PC-3 (cell line): ENCODE data around the gene MSH4. TPM values are rescaled to one million over a fixed set of nuclear protein-coding genes. Genes with fewer than 3 reads are reported as not detected.

Source experiments
- ATAC-seq: fragments of 200-7000 bp; cut with Tn5 transposase; 2 replicates; pipeline ENCODE4 v1.9.1; 2020; ENCODE audit warnings: mild to moderate bottlenecking, moderate library complexity
- BruUV-seq: library from RNA; stranded (reverse); fragments of 400-500 nt; replicated peaks from 2 replicates; lab custom pipeline; 2021; lab: Mats Ljungman, UMichigan
- CTCF ChIA-PET: fragments of 300-600 bp; sonication (Branson Sonifier 250); formaldehyde crosslinking; loops from one replicate; lab custom pipeline; 2022; ENCODE audit warnings: antibody characterized with exemption; lab: Charles Lee
- POLR2A ChIA-PET: fragments of 300-600 bp; sonication (Branson Sonifier 250); formaldehyde crosslinking; loops from one replicate; lab custom pipeline; 2022; ENCODE audit warnings: antibody characterized with exemption; ENCODE audit not compliant: unreplicated experiment; lab: Charles Lee
- DNase-seq: peaks from one replicate; pipeline ENCODE4 v3.0.0-alpha.2; 2015
- H2AFZ ChIP-seq: fragments of 300-600 bp; sonication (generic); 2 replicates; pipeline ENCODE4 v1.6.0; 2016; ENCODE audit warnings: antibody characterized with exemption, low read length
- H3F3A ChIP-seq: fragments of 300-600 bp; sonication (generic); one replicate; pipeline ENCODE4 v1.6.0; 2017; ENCODE audit warnings: antibody characterized with exemption, low read length, control low read depth, mild to moderate bottlenecking; ENCODE audit not compliant: unreplicated experiment
- H3K27ac ChIP-seq: fragments of 300-600 bp; sonication (generic); 2 replicates; pipeline ENCODE4 v1.5.1; 2016; ENCODE audit warnings: mild to moderate bottlenecking, low read length
- H3K27me3 ChIP-seq: fragments of 300-600 bp; sonication (generic); 2 replicates; pipeline ENCODE4 v1.6.1; 2016; ENCODE audit warnings: low read length, mixed read lengths
- H3K36me3 ChIP-seq: fragments of 300-600 bp; sonication (generic); 2 replicates; pipeline ENCODE4 v1.6.1; 2016; ENCODE audit warnings: low read depth, mixed run types, low read length, mixed read lengths
- H3K4me1 ChIP-seq: fragments of 300-600 bp; sonication (generic); 2 replicates; pipeline ENCODE4 v1.5.1; 2016; ENCODE audit warnings: low read length; ENCODE audit not compliant: insufficient read depth
- H3K4me2 ChIP-seq: fragments of 300-600 bp; sonication (generic); 2 replicates; pipeline ENCODE4 v1.6.0; 2016; ENCODE audit warnings: low read length
- H3K4me3 ChIP-seq: fragments of 300-600 bp; sonication (generic); 2 replicates; pipeline ENCODE4 v1.5.1; 2016; ENCODE audit warnings: mild to moderate bottlenecking, low read length, mixed read lengths
- H3K79me2 ChIP-seq: fragments of 300-600 bp; sonication (generic); 2 replicates; pipeline ENCODE4 v1.6.1; 2017; ENCODE audit warnings: low read length, mixed read lengths
- H3K9ac ChIP-seq: fragments of 300-600 bp; sonication (generic); 2 replicates; pipeline ENCODE4 v1.6.0; 2016; ENCODE audit warnings: mild to moderate bottlenecking, low read length
- H3K9me2 ChIP-seq: fragments of 300-600 bp; sonication (generic); replicated peaks from 2 replicates; pipeline ENCODE4 v1.6.1; 2016; ENCODE audit warnings: mixed run types, low read length, mixed read lengths
- H3K9me3 ChIP-seq: fragments of 300-600 bp; sonication (generic); 2 replicates; pipeline ENCODE4 v1.6.1; 2016; ENCODE audit warnings: low read length, mixed read lengths
- H4K20me1 ChIP-seq: fragments of 300-600 bp; sonication (generic); 2 replicates; pipeline ENCODE4 v1.6.1; 2016; ENCODE audit warnings: low read length, mixed read lengths
- CTCF ChIP-seq: fragments of 300-600 bp; sonication (generic); conservative IDR thresholded peaks from 2 replicates; pipeline ENCODE4 v1.5.1; 2017; ENCODE audit warnings: antibody characterized with exemption, low read depth, mild to moderate bottlenecking, low read length
- EZH2 ChIP-seq: fragments of 300-600 bp; sonication (generic); IDR thresholded peaks from one replicate; pipeline ENCODE4 v1.6.1; 2017; ENCODE audit warnings: antibody characterized with exemption, mild to moderate bottlenecking, low read length; ENCODE audit not compliant: unreplicated experiment
- EZH2phosphoT487 ChIP-seq: fragments of 300-600 bp; sonication (generic); IDR thresholded peaks from 2 replicates; pipeline ENCODE4 v1.6.1; 2018; ENCODE audit warnings: mild to moderate bottlenecking, antibody characterized with exemption, low read length, borderline replicate concordance
- intact Hi-C: fragments of 100-400 bp; cut with micrococcal nuclease; formaldehyde crosslinking; loops from 2 replicates; pipeline ENCODE4 v1.9.0; 2023
- total RNA-seq: library from RNA; depleted of rRNA; stranded (reverse); fragments of >200 nt; gene quantifications from 2 replicates; pipeline ENCODE4 v1.2.3, GENCODE V29; 2014

The MSH4 gene
- total RNA-seq, 1 experiment from 2014 or later, result not detected

GRCh38 chr1:75786901-75787493, 9.7 kb upstream of the MSH4 start:
- no peaks in the 10 kb centered on the region for H3K27me3 ChIP-seq
- no peak for TF ChIP-seq EZH2phosphoT487
- TF ChIP-seq EZH2, result no peak
- no peak for TF ChIP-seq CTCF
- H3K4me1 ChIP-seq, result peaks cover 37% of the 10 kb centered on the region
- H3K4me3 ChIP-seq, result peak overlapping the region; percentile 95
- peaks cover 56% of the 10 kb centered on the region for H4K20me1 ChIP-seq
- no peaks in the 10 kb centered on the region for H3K9me3 ChIP-seq
- ATAC-seq, result no peak
- peak overlapping the region; percentile 60; the same call in 1 of the 2 replicates for H3K27ac ChIP-seq
- H3K79me2 ChIP-seq, result peaks cover 65% of the 10 kb centered on the region
- BruUV-seq, result no TSS peak
- POLR2A ChIA-PET, result no interaction called here
- peaks cover 51% of the 10 kb centered on the region for H3K36me3 ChIP-seq
- H3F3A ChIP-seq, result peaks cover 8% of the 10 kb centered on the region
- no peak overlapping the region for H2AFZ ChIP-seq
- peak overlapping the region; percentile 99 for H3K9ac ChIP-seq
- DNase-seq, result no peak
- CTCF ChIA-PET, result no interaction called here
- intact Hi-C loops, result loop anchor here (1.0 to 5.0 kb wide), 2 partner anchors 63 to 160 kb away; partner anchors contain the start of gene ACADM
- H3K9me2 ChIP-seq, result no peaks in the 10 kb centered on the region
- H3K4me2 ChIP-seq, result peak overlapping the region; percentile 95

- Histone ChIP-seq H3K27ac (no peak overlapping the region), H3K36me3 (peaks cover 56% of the 10 kb centered on the region), H3K9me3 (no peaks in the 10 kb centered on the region), H3K4me3 (peak overlapping the region; percentile 95), H3K4me2 (peak overlapping the region; percentile 95), H3K79me2 (peaks cover 71% of the 10 kb centered on the region), H3F3A (peaks cover 13% of the 10 kb centered on the region), H3K9me2 (no peaks in the 10 kb centered on the region), H4K20me1 (peaks cover 61% of the 10 kb centered on the region), H3K9ac (peak overlapping the region; percentile 99), H3K4me1 (peaks cover 37% of the 10 kb centered on the region), H3K27me3 (no peaks in the 10 kb centered on the region), H2AFZ (no peak overlapping the region)
- DNase-seq, result no peak
- POLR2A ChIA-PET, result no interaction called here
- intact Hi-C loops, result loop anchor here (5.0 kb wide), 1 partner anchor 160 kb away; no protein-coding TSS in a partner anchor
- TF ChIP-seq EZH2phosphoT487, result no peak
- TF ChIP-seq EZH2, result no peak
- no peak for TF ChIP-seq CTCF
- BruUV-seq, result no TSS peak
- CTCF ChIA-PET, result no interaction called here
- no peak for ATAC-seq
Observed at GRCh38 chr1:75787524-75787923, 9.2 kb upstream of the MSH4 start.

- no peak for TF ChIP-seq CTCF
- TF ChIP-seq EZH2phosphoT487, result no peak
- no peak for TF ChIP-seq EZH2
- Histone ChIP-seq H3K4me1 (peaks cover 37% of the 10 kb centered on the region), H3F3A (peaks cover 21% of the 10 kb centered on the region), H3K79me2 (peaks cover 73% of the 10 kb centered on the region), H3K4me3 (peak overlapping the region; percentile 95), H3K36me3 (peaks cover 78% of the 10 kb centered on the region), H3K9me3 (no peaks in the 10 kb centered on the region), H2AFZ (no peak overlapping the region), H3K27me3 (no peaks in the 10 kb centered on the region), H3K9me2 (no peaks in the 10 kb centered on the region), H3K27ac (no peak overlapping the region), H3K9ac (no peak overlapping the region), H3K4me2 (peak overlapping the region; percentile 95), H4K20me1 (peaks cover 78% of the 10 kb centered on the region)
- DNase-seq, result no peak
- intact Hi-C loops, result loop anchor here (5.0 kb wide), 1 partner anchor 163 kb away; no protein-coding TSS in a partner anchor
- BruUV-seq, result no TSS peak
- POLR2A ChIA-PET, result interaction anchor here (0.6 to 0.7 kb wide), 2 partner anchors 317 to 439 kb away, joined by 3 to 5 read pairs; no protein-coding TSS in a partner anchor
- CTCF ChIA-PET, result no interaction called here
- ATAC-seq, result no peak
Observed at GRCh38 chr1:75789988-75790387, 6.7 kb upstream of the MSH4 start.
